WTC11 (cell line): Measurements from ENCODE around the gene PSORS1C1. TPM values are rescaled to one million over a fixed set of nuclear protein-coding genes. Genes with fewer than 3 reads are reported as not detected.

ENCODE experiments used
- ATAC-seq: fragments of 200-7000 bp; cut with Tn5 transposase; 2 replicates; pipeline ENCODE4 v1.10.0; 2021; ENCODE audit warnings: mild to moderate bottlenecking, moderate library complexity
- CTCF ChIA-PET: fragments of 300-600 bp; sonication (Branson Sonifier 250); formaldehyde crosslinking; loops from one replicate; lab custom pipeline; 2021; ENCODE audit warnings: antibody characterized with exemption; lab: Charles Lee
- POLR2A ChIA-PET: fragments of 350-600 bp; sonication (Branson Sonifier 250); formaldehyde crosslinking; loops from one replicate; lab custom pipeline; 2021; ENCODE audit warnings: antibody characterized with exemption; lab: Charles Lee
- DNase-seq: peaks from one replicate; pipeline ENCODE4 v3.0.0; 2021; ENCODE audit warnings: low spot score
- H3K27ac Mint-ChIP-seq: 2 replicates; pipeline ENCODE4 v1.8.0; 2021; ENCODE audit warnings: mixed read lengths
- H3K27me3 Mint-ChIP-seq: 2 replicates; pipeline ENCODE4 v1.8.0; 2021; ENCODE audit warnings: low read depth, mild to moderate bottlenecking, moderate library complexity, mixed read lengths
- H3K36me3 Mint-ChIP-seq: 2 replicates; pipeline ENCODE4 v1.8.0; 2021; ENCODE audit warnings: mixed read lengths
- H3K4me1 Mint-ChIP-seq: 2 replicates; pipeline ENCODE4 v1.8.0; 2022; ENCODE audit warnings: mixed read lengths
- H3K4me3 Mint-ChIP-seq: 2 replicates; pipeline ENCODE4 v1.8.0; 2021; ENCODE audit warnings: mild to moderate bottlenecking, moderate library complexity, mixed read lengths
- H3K9me3 Mint-ChIP-seq: 2 replicates; pipeline ENCODE4 v1.8.0; 2021; ENCODE audit warnings: mixed read lengths
- CREB1 ChIP-seq: sonication (generic); formaldehyde crosslinking; IDR thresholded peaks from 2 replicates; pipeline ENCODE4 v1.8.0; 2023; ENCODE audit warnings: mild to moderate bottlenecking, missing genetic modification reagents
- CREM ChIP-seq: sonication (generic); formaldehyde crosslinking; IDR thresholded peaks from 2 replicates; pipeline ENCODE4 v1.8.1; 2022; ENCODE audit warnings: mild to moderate bottlenecking, missing genetic modification reagents, moderate library complexity
- ELF4 ChIP-seq: sonication (generic); formaldehyde crosslinking; IDR thresholded peaks from 2 replicates; pipeline ENCODE4 v1.8.1; 2022; ENCODE audit warnings: low read depth, mild to moderate bottlenecking, moderate library complexity, missing genetic modification reagents
- ETV6 ChIP-seq: sonication (generic); formaldehyde crosslinking; IDR thresholded peaks from 2 replicates; pipeline ENCODE4 v1.8.1; 2022; ENCODE audit warnings: mild to moderate bottlenecking, missing genetic modification reagents
- FOXJ3 ChIP-seq: sonication (generic); formaldehyde crosslinking; IDR thresholded peaks from 2 replicates; pipeline ENCODE4 v1.9.0; 2021; ENCODE audit warnings: missing genetic modification reagents, mild to moderate bottlenecking, borderline replicate concordance
- FOXK1 ChIP-seq: sonication (generic); formaldehyde crosslinking; IDR thresholded peaks from 2 replicates; pipeline ENCODE4 v1.8.0; 2022; ENCODE audit warnings: mild to moderate bottlenecking, moderate library complexity, missing genetic modification reagents
- HMGA2 ChIP-seq: fragments of 250-450 bp; sonication (Bioruptor Pico); IDR thresholded peaks from 2 replicates; pipeline ENCODE4 v1.4.0; 2021; ENCODE audit warnings: mild to moderate bottlenecking, moderate library complexity
- IRF2 ChIP-seq: sonication (generic); formaldehyde crosslinking; IDR thresholded peaks from 2 replicates; pipeline ENCODE4 v1.8.0; 2022; ENCODE audit warnings: low read depth, missing genetic modification reagents, borderline replicate concordance
- JAZF1 ChIP-seq: fragments of 250-450 bp; sonication (Bioruptor Pico); IDR thresholded peaks from 2 replicates; pipeline ENCODE4 v1.9.0; 2021; ENCODE audit warnings: moderate library complexity, mild to moderate bottlenecking, inconsistent platforms
- MXD4 ChIP-seq: fragments of 250-450 bp; sonication (Bioruptor Pico); IDR thresholded peaks from 2 replicates; pipeline ENCODE4 v1.8.0; 2021; ENCODE audit warnings: mild to moderate bottlenecking, moderate library complexity, borderline replicate concordance
- NFYB ChIP-seq: sonication (generic); formaldehyde crosslinking; conservative IDR thresholded peaks from 2 replicates; pipeline ENCODE4 v1.8.0; 2022; ENCODE audit warnings: low read depth, missing genetic modification reagents
- NR2C2 ChIP-seq: sonication (generic); formaldehyde crosslinking; IDR thresholded peaks from 2 replicates; pipeline ENCODE4 v1.8.0; 2022; ENCODE audit warnings: mild to moderate bottlenecking, missing genetic modification reagents
- PRRX2 ChIP-seq: fragments of 250-450 bp; sonication (Bioruptor Pico); IDR thresholded peaks from 2 replicates; pipeline ENCODE4 v1.8.0; 2021; ENCODE audit warnings: mild to moderate bottlenecking
- RORB ChIP-seq: fragments of 250-450 bp; sonication (Bioruptor Pico); IDR thresholded peaks from 2 replicates; pipeline ENCODE4 v1.9.0; 2021; ENCODE audit warnings: mild to moderate bottlenecking
- TCF7 ChIP-seq: sonication (generic); formaldehyde crosslinking; IDR thresholded peaks from 2 replicates; pipeline ENCODE4 v1.8.0; 2022; ENCODE audit warnings: mild to moderate bottlenecking, low read depth, missing genetic modification reagents, moderate library complexity
- ZNF121 ChIP-seq: sonication (generic); formaldehyde crosslinking; IDR thresholded peaks from 2 replicates; pipeline ENCODE4 v1.8.0; 2023; ENCODE audit warnings: missing genetic modification reagents
- ZNF219 ChIP-seq: sonication (generic); formaldehyde crosslinking; IDR thresholded peaks from 2 replicates; pipeline ENCODE4 v1.8.0; 2023; ENCODE audit warnings: missing genetic modification reagents, mild to moderate bottlenecking, borderline replicate concordance
- ZNF263 ChIP-seq: sonication (generic); formaldehyde crosslinking; IDR thresholded peaks from 2 replicates; pipeline ENCODE4 v1.8.1; 2022; ENCODE audit warnings: low read depth, mild to moderate bottlenecking, moderate library complexity, missing genetic modification reagents
- ZNF416 ChIP-seq: fragments of 250-450 bp; sonication (Bioruptor Pico); IDR thresholded peaks from 2 replicates; pipeline ENCODE4 v1.9.0; 2021; ENCODE audit warnings: mild to moderate bottlenecking, inconsistent platforms
- ZNF423 ChIP-seq: fragments of 250-450 bp; sonication (Bioruptor Pico); IDR thresholded peaks from 2 replicates; pipeline ENCODE4 v2.1.2; 2022; ENCODE audit warnings: mild to moderate bottlenecking, moderate library complexity
- ZNF671 ChIP-seq: fragments of 250-450 bp; sonication (Bioruptor Pico); IDR thresholded peaks from 2 replicates; pipeline ENCODE4 v1.8.0; 2021; ENCODE audit warnings: mild to moderate bottlenecking
- total RNA-seq: library from RNA; stranded (reverse); gene quantifications from 3 replicates; pipeline ENCODE4 v1.2.3, GENCODE V29; 2021
- TF ChIP-seq, protein P1 (sequence below): sonication (generic); formaldehyde crosslinking; IDR thresholded peaks from 2 replicates; pipeline ENCODE4 v1.8.0; 2022; ENCODE audit warnings: mild to moderate bottlenecking, missing genetic modification reagents
- TF ChIP-seq, protein P2 (sequence below): sonication (generic); formaldehyde crosslinking; IDR thresholded peaks from 2 replicates; pipeline ENCODE4 v1.8.0; 2023; ENCODE audit warnings: missing genetic modification reagents
- TF ChIP-seq, protein P3 (sequence below): fragments of 250-450 bp; sonication (Bioruptor Pico); IDR thresholded peaks from 2 replicates; pipeline ENCODE4 v1.9.0; 2021; ENCODE audit warnings: moderate library complexity, mild to moderate bottlenecking, inconsistent platforms, borderline replicate concordance
- TF ChIP-seq, protein P4 (sequence below): sonication (generic); formaldehyde crosslinking; IDR thresholded peaks from 2 replicates; pipeline ENCODE4 v1.8.1; 2023; ENCODE audit warnings: mild to moderate bottlenecking, missing genetic modification reagents
- TF ChIP-seq, protein P5 (sequence below): sonication (generic); formaldehyde crosslinking; IDR thresholded peaks from 2 replicates; pipeline ENCODE4 v1.8.1; 2023; ENCODE audit warnings: mild to moderate bottlenecking, missing genetic modification reagents
- TF ChIP-seq, protein P6 (sequence below): fragments of 200-600 bp; IDR thresholded peaks from 2 replicates; pipeline ENCODE4 v1.8.0; 2022; ENCODE audit warnings: antibody characterized with exemption

The PSORS1C1 gene
- total RNA-seq, 1 experiment from 2014 or later: 0.66 TPM

DNA sequence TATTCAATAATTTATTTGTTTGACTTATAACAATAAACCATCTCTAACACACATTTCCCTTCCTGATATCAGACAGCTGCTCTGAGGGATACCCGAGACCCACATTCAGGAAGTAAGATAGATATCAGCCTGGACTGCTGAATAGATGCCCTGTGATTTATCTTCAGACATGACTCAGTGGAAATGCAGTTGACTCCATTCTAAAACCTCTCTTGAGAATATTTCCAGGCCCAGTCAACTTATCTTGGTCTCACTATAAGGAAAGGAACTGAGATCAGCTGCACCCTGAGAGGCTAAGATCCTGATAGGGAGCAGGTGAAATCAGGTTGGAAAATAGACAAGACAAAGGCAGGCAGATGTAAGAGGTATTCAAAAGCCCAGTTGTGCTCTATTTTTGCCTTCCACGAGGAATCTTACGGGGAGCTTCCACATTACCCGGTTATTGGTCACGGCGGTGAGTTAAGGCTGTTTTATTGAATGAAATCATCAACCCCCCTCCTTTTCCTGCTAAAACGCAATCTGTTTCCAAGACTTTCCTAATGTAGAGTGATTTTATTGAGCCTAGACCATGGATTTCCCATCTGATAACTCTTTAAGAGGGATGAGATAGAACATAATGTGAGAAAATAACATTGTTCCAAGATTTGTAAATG, 27.7 kb upstream of the PSORS1C1 start:
- no peaks in the 10 kb centered on the region for H3K27me3 Mint-ChIP-seq
- ATAC-seq: no peak
- no peak overlapping the region for H3K27ac Mint-ChIP-seq
- no peaks in the 10 kb centered on the region for H3K36me3 Mint-ChIP-seq
- POLR2A ChIA-PET: interaction anchor here (0.8 kb wide), 1 partner anchor 28 kb away, joined by 3 read pairs; the partner anchor contains the start of gene PSORS1C1
- TF ChIP-seq JAZF1 (CRISPR knock-in tag): no peak
- no peak for TF ChIP-seq PRRX2 (CRISPR knock-in tag)
- no peak for TF ChIP-seq TCF7 (CRISPR knock-in tag)
- TF ChIP-seq IRF2 (CRISPR knock-in tag): no peak
- TF ChIP-seq ETV6: no peak
- TF ChIP-seq, protein P1, sequence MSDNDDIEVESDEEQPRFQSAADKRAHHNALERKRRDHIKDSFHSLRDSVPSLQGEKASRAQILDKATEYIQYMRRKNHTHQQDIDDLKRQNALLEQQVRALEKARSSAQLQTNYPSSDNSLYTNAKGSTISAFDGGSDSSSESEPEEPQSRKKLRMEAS: no peak
- no peak for TF ChIP-seq CREB1 (CRISPR knock-in tag)
- TF ChIP-seq, protein P2, sequence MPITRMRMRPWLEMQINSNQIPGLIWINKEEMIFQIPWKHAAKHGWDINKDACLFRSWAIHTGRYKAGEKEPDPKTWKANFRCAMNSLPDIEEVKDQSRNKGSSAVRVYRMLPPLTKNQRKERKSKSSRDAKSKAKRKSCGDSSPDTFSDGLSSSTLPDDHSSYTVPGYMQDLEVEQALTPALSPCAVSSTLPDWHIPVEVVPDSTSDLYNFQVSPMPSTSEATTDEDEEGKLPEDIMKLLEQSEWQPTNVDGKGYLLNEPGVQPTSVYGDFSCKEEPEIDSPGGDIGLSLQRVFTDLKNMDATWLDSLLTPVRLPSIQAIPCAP (CRISPR knock-in tag): no peak
- no peak for TF ChIP-seq NFYB
- no peak for TF ChIP-seq FOXK1 (CRISPR knock-in tag)
- no peak for TF ChIP-seq ZNF423 (CRISPR knock-in tag)
- TF ChIP-seq RORB (CRISPR knock-in tag): no peak
- TF ChIP-seq, protein P3, sequence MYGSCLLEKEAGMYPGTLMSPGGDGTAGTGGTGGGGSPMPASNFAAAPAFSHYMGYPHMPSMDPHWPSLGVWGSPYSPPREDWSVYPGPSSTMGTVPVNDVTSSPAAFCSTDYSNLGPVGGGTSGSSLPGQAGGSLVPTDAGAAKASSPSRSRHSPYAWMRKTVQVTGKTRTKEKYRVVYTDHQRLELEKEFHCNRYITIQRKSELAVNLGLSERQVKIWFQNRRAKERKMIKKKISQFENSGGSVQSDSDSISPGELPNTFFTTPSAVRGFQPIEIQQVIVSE: no peak
- TF ChIP-seq CREM (CRISPR knock-in tag): no peak
- TF ChIP-seq, protein P4, sequence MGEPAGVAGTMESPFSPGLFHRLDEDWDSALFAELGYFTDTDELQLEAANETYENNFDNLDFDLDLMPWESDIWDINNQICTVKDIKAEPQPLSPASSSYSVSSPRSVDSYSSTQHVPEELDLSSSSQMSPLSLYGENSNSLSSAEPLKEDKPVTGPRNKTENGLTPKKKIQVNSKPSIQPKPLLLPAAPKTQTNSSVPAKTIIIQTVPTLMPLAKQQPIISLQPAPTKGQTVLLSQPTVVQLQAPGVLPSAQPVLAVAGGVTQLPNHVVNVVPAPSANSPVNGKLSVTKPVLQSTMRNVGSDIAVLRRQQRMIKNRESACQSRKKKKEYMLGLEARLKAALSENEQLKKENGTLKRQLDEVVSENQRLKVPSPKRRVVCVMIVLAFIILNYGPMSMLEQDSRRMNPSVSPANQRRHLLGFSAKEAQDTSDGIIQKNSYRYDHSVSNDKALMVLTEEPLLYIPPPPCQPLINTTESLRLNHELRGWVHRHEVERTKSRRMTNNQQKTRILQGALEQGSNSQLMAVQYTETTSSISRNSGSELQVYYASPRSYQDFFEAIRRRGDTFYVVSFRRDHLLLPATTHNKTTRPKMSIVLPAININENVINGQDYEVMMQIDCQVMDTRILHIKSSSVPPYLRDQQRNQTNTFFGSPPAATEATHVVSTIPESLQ: no peak
- TF ChIP-seq ZNF219 (CRISPR knock-in tag): no peak
- TF ChIP-seq, protein P5, sequence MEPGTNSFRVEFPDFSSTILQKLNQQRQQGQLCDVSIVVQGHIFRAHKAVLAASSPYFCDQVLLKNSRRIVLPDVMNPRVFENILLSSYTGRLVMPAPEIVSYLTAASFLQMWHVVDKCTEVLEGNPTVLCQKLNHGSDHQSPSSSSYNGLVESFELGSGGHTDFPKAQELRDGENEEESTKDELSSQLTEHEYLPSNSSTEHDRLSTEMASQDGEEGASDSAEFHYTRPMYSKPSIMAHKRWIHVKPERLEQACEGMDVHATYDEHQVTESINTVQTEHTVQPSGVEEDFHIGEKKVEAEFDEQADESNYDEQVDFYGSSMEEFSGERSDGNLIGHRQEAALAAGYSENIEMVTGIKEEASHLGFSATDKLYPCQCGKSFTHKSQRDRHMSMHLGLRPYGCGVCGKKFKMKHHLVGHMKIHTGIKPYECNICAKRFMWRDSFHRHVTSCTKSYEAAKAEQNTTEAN: no peak
- TF ChIP-seq ZNF263 (CRISPR knock-in tag): no peak
- no peak for TF ChIP-seq ELF4 (CRISPR knock-in tag)
- no peak for TF ChIP-seq MXD4 (CRISPR knock-in tag)
- TF ChIP-seq, all 79 proteins: peak for 0
- no peak overlapping the region for H3K4me3 Mint-ChIP-seq
- no peaks in the 10 kb centered on the region for H3K9me3 Mint-ChIP-seq
- DNase-seq: no peak
- H3K4me1 Mint-ChIP-seq: peaks cover 13% of the 10 kb centered on the region
- CTCF ChIA-PET: interaction anchor here (0.6 to 3.3 kb wide), 90 partner anchors 8 to 633 kb away, joined by 3 to 100 read pairs (median 5); partner anchors contain the start of genes C6orf15, DDR1, DDX39B and GTF2H4

DNA sequence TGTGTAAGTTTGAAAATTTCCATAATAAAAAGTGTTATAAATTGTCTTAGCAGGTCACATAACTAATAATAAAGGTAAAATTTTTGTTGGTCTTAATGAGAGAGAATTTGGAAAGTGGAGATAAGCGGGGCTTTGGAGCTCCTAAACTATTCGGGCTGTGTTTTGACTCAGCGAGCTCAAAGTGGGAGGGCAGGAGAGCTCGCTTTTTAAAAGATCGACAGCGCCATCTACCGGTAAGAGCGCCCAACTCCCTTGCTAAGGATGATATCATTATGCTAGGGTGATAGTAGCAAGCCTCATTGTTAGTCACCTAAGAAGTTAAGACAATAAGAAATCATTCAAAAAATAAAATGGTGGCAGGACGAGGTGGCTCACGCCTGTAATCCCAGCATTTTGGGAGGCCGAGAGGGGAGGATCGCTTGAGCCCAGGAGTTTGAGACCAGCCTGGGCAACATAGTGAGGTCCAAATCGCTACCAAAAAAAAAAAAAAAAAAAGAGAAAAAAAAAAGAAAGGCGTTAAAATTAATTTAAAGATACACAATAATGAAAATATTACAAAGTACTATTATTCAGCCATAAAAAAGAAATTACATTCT, 27.0 kb upstream of the PSORS1C1 start:
- H3K9me3 Mint-ChIP-seq: no peaks in the 10 kb centered on the region
- peaks cover 13% of the 10 kb centered on the region for H3K4me1 Mint-ChIP-seq
- H3K27ac Mint-ChIP-seq: peak overlapping the region; percentile 68; the same call in 1 of the 2 replicates
- ChIA-PET CTCF (interaction anchor here (0.6 to 3.3 kb wide), 89 partner anchors 9 to 634 kb away, joined by 3 to 100 read pairs (median 5); partner anchors contain the start of genes C6orf15, DDR1, DDX39B and GTF2H4), POLR2A (interaction anchor here (0.8 kb wide), 1 partner anchor 28 kb away, joined by 3 read pairs; the partner anchor contains the start of gene PSORS1C1)
- no peak for TF ChIP-seq FOXJ3 (CRISPR knock-in tag)
- TF ChIP-seq, protein P6, sequence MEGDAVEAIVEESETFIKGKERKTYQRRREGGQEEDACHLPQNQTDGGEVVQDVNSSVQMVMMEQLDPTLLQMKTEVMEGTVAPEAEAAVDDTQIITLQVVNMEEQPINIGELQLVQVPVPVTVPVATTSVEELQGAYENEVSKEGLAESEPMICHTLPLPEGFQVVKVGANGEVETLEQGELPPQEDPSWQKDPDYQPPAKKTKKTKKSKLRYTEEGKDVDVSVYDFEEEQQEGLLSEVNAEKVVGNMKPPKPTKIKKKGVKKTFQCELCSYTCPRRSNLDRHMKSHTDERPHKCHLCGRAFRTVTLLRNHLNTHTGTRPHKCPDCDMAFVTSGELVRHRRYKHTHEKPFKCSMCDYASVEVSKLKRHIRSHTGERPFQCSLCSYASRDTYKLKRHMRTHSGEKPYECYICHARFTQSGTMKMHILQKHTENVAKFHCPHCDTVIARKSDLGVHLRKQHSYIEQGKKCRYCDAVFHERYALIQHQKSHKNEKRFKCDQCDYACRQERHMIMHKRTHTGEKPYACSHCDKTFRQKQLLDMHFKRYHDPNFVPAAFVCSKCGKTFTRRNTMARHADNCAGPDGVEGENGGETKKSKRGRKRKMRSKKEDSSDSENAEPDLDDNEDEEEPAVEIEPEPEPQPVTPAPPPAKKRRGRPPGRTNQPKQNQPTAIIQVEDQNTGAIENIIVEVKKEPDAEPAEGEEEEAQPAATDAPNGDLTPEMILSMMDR: peak; percentile 82
- 0 out of 2 replicates have a peak, but pooled peaks have one; percentile 53 for TF ChIP-seq ZNF121 (CRISPR knock-in tag)
- no peak for TF ChIP-seq HMGA2 (CRISPR knock-in tag)
- no peak for TF ChIP-seq ZNF671 (CRISPR knock-in tag)
- no peak for TF ChIP-seq NR2C2 (CRISPR knock-in tag)
- TF ChIP-seq ZNF416 (CRISPR knock-in tag): no peak
- no peak overlapping the region for H3K4me3 Mint-ChIP-seq
- H3K36me3 Mint-ChIP-seq: no peaks in the 10 kb centered on the region
- H3K27me3 Mint-ChIP-seq: no peaks in the 10 kb centered on the region
- DNase-seq (peak; percentile 91), ATAC-seq (peak; percentile 86)
